ENCODE data around the gene TCF4.

Gene TCF4

GRCh38 chr18:55503167-55503820 lies 84.7 kb downstream of the TCF4 start:
- no peak for DNase-seq (ENCODE audit: low spot score)

- DNase-seq (ENCODE audit: low spot score), result no peak
These were observed 85.8 kb downstream of the TCF4 start for GRCh38 chr18:55501982-55502710.

- no peak for DNase-seq (ENCODE audit: low spot score)
These were observed 86.4 kb downstream of the TCF4 start for GRCh38 chr18:55501579-55501978.

- no peak for DNase-seq (ENCODE audit: low spot score)
These were observed 87.5 kb downstream of the TCF4 start for GRCh38 chr18:55500316-55501086.

GRCh38 chr18:55499526-55499925 lies 88.5 kb downstream of the TCF4 start:
- DNase-seq (ENCODE audit: low spot score), result no peak

GRCh38 chr18:55497825-55498403 lies 90.1 kb downstream of the TCF4 start:
- no peak for DNase-seq (ENCODE audit: low spot score)

- no peak for DNase-seq (ENCODE audit: low spot score)
These were observed 93.1 kb downstream of the TCF4 start for GRCh38 chr18:55494899-55495298.

GRCh38 chr18:55494441-55494840 lies 93.6 kb downstream of the TCF4 start:
- no peak for DNase-seq (ENCODE audit: low spot score)

GRCh38 chr18:55491616-55492015 lies 96.4 kb downstream of the TCF4 start:
- DNase-seq (ENCODE audit: low spot score), result no peak

- no peak for DNase-seq (ENCODE audit: low spot score)
These were observed 98.7 kb downstream of the TCF4 start for GRCh38 chr18:55489034-55489986.

- no peak for DNase-seq (ENCODE audit: low spot score)
These were observed 99.5 kb downstream of the TCF4 start for GRCh38 chr18:55488473-55488872.

GRCh38 chr18:55487997-55488396 lies 100.0 kb downstream of the TCF4 start:
- DNase-seq (ENCODE audit: low spot score), result no peak

GRCh38 chr18:55486936-55487335 lies 101.1 kb downstream of the TCF4 start:
- DNase-seq (ENCODE audit: low spot score), result no peak

- no peak for DNase-seq (ENCODE audit: low spot score)
These were observed 102.3 kb downstream of the TCF4 start for GRCh38 chr18:55485666-55486065.

GRCh38 chr18:55484773-55485172 lies 103.2 kb downstream of the TCF4 start:
- DNase-seq (ENCODE audit: low spot score), result no peak

GRCh38 chr18:55483266-55483871 lies 104.6 kb downstream of the TCF4 start:
- no peak for DNase-seq (ENCODE audit: low spot score)

GRCh38 chr18:55479656-55480420 lies 108.2 kb downstream of the TCF4 start:
- DNase-seq (ENCODE audit: low spot score), result no peak

- no peak for DNase-seq (ENCODE audit: low spot score)
These were observed 110.0 kb downstream of the TCF4 start for GRCh38 chr18:55477860-55478581.

- DNase-seq (ENCODE audit: low spot score), result peak; percentile 8
These were observed 110.5 kb downstream of the TCF4 start for GRCh38 chr18:55477499-55477859.

- no peak for DNase-seq (ENCODE audit: low spot score)
These were observed 112.1 kb downstream of the TCF4 start for GRCh38 chr18:55475916-55476315.

Data from LoVo (cell line).